Islet of Langerhans (tissue), 1 donor: ENCODE results near the gene UBN2.

Experiments used
- FAIRE-seq: peaks from one replicate; lab custom pipeline; 2011; peaks lifted over from hg19 to GRCh38; lab: Jason Lieb, UNC

The UBN2 gene

DNA sequence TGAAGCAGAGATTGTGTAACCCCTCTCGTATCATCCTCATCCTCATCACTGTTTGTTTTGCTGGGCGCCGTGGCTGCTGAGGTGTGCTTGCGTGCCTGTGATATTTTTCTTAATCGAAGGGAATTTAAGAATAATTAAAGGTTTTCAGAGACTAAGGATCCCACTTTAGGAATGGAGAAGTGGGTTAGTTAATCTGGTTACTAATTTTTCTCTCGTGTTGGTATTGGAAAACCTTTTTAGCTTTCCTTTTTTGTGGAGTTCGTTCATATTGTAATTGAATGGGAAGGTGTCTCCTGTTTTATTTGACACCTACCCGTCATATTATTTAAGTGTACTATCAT lies 1.3 kb downstream of the UBN2 start:
- no peak for FAIRE-seq

DNA sequence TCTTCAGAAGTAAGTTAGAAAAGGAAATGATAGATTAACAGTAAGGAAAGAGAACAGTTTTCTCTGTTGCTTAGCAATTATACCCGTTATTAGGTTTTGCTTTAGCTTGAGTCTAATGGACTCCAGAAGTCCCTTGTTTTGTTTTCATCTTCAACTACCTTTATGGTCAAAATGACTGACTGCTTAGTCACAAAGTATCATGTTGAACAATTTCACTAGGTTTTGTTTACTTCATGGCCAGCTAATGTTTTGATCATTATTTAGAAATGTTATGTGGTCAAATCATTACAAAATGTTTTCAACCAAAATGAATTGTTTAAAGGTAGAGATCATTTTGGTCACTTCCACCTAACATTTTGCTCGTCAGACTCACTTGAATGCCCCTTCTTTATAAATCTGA lies 1.9 kb downstream of the UBN2 start:
- peak; percentile 69 for FAIRE-seq

DNA sequence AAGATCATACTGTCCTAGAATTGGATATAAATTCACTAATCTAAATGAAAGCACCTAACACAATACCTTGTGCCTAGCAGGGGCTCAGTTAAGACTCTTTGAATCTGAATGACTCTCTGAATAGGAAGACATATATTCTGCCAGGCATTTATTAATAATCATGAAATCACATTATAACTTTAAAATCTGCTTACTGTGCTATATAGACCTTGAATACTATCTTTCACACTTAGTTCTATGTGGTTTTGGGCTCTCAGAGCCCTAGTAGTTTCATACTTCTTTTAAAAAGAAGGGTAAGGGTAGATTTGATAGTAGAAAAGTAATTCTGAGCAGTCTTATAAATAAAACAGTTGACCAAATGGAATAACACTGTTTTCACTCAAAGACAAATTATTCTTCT lies 10.2 kb downstream of the UBN2 start:
- no peak for FAIRE-seq

DNA sequence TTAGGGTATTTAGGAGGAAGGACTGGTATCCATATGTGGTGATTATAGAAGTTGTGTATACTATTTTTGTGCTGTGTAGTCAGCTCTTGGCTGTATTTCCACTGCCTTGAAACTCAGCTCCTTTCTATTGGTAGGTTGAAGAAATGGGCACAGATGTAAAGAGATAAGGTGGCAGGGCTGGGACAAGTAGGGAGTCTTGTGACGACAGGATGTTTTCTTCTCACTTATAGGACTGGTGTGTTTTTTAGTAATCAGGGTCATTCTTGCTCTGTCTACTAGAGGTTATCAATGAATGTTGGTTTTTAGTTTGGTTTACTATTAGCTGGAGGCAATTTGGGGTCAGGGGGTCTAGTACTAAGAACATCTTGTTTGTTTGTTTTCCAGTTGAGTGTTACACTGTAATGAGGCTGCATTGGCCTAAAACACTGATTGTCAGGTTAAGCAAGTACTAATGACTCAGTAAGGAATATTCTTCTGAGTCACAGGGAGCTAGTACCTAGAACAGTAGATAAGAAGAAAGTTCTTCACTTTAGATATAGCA lies 11.8 kb downstream of the UBN2 start:
- FAIRE-seq = peak; percentile 27

DNA sequence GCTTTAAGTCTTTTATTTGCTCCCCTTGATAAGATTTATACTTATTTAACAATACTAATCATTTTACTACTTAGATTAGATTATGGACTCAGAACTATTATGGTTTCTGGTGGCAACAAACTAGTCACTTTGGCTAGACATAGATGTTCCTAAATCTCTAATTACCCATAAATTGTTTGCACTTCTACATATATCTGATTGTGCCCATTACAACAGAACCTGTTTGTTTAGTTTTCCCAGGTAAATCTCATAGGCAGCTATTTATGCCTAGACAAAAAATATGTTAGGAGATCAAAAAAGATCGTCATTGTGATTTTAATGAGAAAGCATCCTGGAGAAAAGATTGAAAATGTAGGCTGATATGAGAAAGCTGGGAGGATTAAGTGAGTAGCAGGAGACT lies 14.4 kb downstream of the UBN2 start:
- no peak for FAIRE-seq

DNA sequence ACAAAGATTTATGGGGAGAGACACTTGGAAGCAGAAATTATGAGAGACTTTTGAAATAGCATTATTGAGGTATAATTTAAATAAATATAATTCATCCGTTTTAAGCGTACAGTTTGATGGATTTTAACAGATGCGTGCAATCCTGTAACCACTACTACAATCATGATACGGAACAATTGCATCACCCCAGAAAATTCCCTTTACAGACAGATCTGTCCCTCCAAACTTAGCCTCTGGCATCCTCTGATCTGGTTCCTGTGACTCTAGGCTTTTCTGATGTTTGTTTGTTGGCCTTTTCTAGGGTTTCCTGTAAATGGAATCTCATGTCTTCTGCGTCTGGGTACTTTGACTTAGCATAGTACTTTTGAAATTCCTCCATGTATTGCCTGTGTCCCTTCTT lies 15.5 kb downstream of the UBN2 start:
- no peak for FAIRE-seq

DNA sequence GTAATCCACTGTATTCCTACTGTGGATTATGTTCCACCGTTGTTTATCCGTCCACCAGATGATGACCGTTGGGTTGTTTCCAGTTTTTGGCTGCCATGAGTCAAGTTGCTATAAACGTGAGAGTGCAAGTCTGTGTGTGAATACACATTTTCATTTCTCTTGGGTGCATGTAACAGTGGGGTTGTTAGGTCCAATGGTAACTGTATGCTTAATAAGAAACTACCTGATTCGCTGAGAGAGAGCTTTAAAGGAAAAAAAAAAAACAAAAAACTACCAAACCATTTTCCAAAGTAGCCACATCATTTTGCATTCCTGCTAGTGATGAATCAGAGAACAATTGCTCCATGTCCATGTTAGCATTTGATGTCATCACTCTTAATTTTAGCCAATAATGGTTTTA lies 15.9 kb downstream of the UBN2 start:
- FAIRE-seq = no peak

DNA sequence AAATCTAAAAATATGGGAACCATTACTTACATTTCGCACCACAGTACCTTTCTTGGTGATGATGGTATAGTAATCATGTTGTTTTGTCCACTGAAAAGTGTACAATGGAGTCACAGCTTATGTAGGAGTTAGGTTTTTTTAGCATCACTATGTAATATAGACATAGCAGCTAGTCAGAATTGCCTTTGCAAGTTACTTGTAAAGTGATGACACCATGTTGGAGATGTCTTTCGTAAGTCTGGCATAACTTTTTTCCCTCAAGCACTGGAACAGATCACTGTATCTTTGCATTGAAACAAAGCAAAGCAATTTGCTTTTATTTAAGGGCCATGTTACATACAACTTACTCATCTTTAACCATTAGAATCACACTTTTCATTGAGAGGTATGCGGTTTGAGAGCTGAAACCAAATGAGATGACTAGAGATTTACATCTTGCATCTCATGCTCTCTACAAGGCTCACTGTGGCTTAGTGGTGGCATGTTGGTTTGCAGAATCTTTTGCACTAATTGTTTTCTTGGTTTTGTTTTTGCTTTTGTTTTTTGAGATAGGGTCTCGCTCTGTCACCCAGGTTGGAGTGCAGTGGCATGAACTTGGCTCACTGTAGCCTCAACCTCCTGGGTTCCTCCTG lies 18.3 kb downstream of the UBN2 start:
- no peak for FAIRE-seq

DNA sequence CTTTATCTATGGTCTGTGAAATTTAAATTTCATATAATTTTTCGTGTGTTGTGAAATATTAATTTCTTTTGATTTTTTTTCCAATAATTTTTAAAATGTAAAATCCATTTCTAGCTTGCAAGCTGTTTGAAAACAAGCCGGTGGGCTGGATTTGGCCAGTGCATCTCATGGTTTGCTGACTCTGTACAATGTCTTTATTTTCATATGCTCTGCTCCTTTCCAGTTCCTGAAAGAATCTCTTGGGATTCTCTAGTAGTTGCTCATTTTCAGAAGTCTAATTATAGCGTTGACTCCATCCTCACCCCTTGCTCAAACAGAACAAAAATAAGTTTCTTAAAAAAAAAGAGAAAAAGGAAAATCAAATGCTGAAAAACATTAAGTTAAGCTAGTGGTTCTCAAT lies 21.4 kb downstream of the UBN2 start:
- FAIRE-seq = no peak

DNA sequence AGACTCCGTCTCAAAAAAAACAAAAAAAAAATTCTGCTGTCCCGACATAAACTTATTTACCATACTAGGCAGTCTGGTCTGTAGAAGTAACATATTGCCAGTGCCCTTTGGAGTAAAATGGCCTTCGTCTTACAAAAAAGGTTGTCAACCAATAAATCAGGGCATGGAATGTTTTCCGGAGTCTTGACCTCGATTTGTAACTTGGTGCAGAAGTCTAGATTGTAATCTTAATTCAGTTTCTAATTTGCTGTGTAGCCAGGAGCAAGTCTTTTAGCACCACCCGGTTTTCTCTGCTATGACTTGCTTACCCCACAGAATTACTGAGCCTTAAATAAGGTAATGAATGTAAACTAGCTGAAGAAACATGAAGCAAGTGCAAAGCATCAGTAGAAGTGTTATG lies 23.2 kb downstream of the UBN2 start:
- no peak for FAIRE-seq

DNA sequence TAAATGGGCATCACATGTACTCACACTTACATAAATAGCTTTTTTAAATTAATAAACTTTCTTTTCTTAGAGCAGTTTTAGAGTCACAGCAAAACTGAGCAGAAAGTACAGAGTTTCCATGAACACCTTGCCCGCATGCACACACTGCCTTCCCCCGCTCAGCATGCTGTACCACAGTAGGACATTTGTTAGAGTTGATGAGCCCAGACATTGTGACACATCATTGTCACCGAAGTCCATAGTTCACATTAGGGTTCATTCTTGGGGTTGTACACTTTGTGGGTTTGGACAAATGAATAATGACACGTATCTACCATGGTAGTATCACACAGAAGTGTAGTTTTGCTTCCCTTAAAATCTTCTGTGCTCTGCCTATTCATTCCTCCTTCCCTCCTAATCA lies 23.7 kb downstream of the UBN2 start:
- no peak for FAIRE-seq

DNA sequence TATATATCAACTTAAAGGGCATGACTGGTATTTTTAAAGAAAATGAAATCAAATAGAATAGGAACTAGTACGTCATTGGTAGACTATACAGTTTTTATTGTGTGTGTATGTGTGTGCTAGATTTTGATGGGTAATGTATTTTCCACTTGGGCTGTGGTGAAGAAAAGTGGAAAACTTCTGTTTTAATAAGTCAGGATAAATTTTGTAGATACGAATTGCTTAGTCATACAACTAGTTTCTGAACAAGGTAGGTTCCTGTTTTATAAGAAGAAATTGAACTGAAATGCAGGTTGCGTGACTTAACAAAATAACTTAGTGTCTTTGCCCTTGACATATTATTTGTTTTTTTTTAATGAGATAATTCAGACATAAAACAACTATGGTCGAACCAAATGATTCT lies 24.3 kb downstream of the UBN2 start:
- peak; percentile 62 for FAIRE-seq

DNA sequence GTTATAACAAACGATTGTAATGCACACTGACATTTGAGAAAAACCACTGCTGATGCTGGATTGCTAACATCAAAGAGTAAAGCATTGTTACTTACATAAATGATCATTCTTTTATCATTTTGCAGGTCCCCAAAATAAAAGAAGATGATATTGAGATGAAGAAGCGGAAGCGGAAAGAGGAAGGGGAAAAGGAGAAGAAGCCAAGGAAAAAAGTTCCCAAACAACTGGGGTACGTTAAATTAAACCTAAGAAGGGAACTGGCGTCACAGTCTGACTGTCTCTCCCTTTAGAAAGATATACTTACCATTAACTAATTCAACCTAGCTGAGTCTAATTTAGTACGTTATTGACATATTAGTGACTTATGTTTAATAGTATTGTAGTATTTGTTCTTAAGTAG lies 28.1 kb downstream of the UBN2 start:
- no peak for FAIRE-seq

DNA sequence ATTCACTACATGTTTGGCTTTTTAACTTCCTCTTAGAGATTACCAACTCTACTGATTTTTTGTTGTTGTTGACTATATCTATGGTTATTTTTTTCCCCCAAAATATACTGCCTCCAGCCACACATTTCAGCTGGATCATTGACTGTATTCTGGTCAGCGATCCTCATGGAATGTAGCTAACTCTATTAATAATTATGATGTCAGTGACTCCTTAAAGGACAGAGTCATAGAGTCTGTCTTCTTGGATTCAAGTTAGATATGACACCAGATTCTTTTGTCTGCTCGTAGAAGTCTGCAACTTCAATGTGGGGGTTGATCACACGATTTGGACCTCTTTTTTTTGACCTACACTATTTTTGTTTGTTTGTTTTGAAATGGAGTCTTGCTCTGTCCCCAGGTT lies 33.2 kb downstream of the UBN2 start:
- no peak for FAIRE-seq

DNA sequence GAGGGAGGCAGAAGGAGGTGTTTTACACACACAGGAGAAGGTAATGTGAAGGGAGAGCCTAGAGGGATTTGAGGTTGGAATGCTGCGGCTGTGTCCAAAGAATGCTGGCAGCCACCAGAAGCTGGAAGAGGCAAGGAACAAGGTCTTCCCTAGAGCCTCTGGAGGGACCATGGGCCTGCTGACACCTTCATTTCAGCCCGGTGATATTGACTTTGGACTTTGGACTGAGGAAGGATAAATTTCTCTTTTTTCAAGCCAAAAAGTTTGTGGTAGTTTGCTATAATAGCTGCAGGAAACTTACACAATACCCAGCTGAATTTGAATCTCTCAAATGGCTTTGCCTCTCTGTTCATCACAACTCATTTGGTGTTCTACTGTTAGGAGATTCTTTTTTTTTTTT lies 34.6 kb downstream of the UBN2 start:
- no peak for FAIRE-seq

DNA sequence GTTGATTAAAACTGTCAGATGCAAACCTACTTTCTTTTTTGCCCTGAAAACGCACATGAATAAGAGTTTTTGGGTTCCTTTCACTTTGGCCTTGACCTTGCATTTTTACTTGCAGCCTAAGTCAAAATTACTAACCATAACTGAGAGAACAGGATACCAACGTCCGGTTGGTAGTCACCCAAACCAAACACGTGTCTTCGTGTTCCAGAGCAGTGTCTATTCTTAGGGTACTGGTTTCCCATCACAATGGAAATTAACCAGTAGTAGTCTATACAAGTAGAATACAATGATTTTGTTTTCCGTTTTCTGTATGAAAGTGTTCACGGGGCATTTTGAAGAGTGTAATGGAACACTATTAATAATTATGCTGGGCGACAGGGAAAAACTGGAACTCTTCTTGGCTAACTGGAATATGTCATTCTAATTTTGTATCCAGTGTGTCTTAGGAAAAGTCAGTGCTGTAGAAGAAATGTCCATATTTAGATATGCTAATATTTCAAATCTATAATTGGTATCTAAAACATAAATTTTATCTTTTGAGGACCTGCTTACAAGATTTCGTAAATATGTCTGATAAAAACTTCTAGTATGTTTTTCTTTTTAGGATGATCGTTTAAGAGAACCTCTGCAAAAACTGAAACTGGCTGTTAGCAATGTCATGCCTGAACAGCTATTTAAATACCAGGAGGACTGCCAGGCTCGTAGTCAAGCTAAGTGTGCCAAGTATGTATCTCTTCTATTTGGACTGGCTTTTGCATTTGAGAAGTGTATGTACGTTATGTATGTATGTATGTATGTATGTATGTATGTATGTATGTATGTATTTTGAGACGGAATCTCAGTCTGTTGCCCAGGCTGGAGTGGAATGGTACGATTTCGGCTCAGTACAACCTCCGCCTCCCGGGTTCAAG lies 40.9 kb downstream of the UBN2 start:
- no peak for FAIRE-seq

DNA sequence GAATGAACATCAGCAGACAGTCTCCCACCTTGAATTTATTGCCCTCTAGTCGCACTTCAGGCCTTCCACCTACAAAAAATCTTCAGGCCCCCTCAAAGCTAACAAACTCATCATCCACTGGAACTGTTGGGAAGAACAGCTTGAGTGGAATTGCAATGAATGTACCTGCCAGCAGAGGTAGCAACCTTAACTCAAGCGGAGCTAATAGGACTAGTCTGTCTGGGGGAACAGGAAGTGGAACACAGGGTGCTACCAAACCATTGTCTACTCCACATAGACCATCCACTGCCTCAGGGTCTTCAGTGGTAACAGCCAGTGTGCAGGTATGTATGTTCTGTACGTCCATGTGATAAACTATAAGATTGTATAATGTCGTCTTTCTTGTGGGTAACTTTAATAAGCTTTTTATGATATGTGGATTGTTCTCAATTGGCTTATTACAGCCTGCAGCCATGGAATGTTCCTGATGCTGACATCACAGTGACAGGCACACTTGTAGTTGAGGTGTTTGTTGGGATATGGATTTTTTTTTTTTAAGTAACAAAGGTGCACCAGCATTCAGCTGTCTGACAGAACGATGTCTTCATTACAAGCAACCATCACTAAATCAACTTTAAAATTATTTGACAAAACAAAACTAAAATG lies 53.3 kb downstream of the UBN2 start:
- no peak for FAIRE-seq

DNA sequence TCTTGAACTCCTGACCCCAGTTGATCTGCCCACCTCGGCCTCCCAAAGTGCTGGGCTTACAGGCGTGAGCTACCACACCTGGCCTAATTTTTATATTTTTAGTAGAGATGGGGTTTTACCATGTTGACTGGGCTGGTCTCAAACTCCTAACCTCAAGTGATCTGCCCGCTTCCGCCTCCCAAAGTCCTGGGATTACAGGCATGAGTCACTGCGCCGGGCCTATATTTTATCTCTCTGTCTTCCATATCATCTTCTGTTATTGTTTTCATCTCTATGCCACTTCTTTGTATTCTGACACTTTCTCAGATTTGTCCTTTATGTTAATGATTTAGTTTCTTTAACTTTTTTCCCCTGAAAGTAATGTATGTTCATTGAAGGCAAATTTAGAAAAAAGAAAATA lies 55.1 kb downstream of the UBN2 start:
- no peak for FAIRE-seq

DNA sequence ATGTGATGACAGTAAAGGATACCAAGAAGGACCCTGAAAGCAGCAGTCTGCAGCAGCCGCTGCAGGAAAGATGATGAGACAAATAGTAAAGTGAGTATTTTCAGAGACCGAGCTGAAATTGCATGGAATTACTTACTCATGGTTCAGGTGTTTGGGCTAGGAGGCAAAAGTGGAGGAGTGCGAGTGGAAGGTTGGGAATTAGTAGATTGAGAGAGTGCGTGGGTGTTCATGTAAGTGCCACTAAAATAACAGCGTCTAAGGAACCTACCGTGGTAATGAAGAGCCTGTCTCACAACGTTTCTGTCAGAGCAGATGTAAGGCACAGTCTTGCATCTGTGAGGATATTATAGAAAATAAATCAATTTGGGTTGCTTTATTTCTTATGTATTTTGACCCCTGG lies 61.8 kb downstream of the UBN2 start:
- no peak for FAIRE-seq

DNA sequence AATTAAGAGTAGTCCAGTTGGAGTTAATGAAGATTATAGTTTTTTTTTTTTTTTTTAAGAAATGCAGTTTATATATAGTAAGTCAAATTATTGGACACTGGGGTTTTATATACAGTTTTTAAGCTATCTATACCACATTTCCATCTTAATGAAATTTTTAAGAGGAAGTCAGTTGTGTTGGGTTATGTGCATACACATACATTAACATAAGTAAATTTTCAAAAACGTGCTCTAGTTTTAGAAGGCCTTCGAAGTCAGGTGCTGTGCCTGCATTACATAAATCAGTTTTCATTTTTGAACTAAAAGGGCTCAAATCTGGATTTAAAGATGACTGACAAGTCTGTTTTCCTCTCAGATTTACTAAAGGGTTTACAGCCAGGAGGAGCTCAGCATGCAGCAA lies 62.5 kb downstream of the UBN2 start:
- FAIRE-seq = no peak

DNA sequence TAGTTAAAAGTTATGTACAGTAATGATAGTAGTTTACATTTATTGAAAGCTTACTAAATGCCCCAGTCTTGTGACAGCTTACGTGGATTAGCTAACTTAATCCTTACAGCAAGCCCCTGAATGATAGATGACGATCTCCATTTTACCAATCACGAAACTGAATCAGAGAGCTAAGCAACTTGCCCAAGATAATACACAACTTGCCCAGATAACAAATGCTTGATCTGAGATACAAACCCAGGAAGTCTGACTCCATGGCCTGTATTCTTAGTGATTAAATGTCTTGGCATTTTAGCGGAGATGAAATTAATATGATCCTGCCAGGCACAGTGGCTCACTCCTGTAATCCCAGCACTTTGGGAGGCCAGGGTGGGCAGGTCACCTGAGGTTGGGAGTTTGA lies 63.2 kb downstream of the UBN2 start:
- no peak for FAIRE-seq

DNA sequence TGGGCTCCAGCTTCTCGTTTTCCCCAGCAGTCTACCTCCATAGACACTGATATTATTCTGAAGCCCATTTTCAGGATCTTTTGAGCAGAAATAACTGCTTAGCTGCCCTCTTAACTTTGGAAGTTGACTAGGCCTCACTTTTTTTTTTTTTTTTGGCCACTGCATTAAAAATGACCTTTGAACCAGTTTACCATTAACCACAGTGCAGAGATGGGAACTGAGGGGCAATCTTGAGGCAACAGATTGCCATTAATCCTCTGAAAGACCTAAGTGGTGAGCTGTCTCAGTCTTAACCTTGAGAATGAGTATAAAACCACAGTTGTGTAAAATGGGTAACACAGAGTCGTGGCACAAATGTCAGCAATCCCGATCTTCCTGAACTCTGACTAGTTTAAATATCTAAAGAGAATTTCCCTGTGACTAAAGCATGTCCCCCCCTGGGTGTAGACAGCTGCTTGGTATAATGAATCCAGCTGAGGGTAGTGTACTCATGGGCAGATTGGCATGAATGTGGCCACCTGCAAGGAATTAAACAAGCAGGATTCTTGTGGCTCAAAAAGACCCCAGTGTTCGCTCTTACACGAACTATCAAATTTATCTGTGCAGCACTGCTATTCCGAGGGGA lies 64.0 kb downstream of the UBN2 start:
- no peak for FAIRE-seq

DNA sequence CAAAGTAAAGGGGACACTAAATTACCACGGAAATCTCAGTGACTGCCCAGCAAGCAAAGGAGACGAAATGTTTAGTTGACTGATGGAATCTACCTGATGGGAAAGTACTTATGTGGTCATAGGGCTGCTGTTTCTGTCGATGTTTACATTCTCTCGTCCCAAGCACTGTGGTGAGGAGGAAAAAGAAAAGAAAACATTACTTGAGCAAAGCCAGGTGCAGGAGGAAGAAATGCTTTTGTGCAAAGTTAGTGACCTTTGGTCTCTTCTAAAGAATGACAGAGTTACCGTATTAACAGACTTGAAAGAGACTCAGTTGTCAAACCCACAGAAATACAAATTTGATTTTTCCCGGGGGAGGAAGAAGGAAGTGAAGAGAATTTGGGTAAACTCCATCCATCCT lies 66.8 kb downstream of the UBN2 start:
- FAIRE-seq = no peak
